Mesothelial cell of epicardium (in vitro differentiated cells): Measurements from ENCODE around the gene NTN4. TPM values are rescaled to one million over a fixed set of nuclear protein-coding genes. Genes with fewer than 3 reads are reported as not detected.

Source experiments
- DNase-seq, 2 experiments: peaks; one replicate each; pipeline ENCODE4 v3.0.0; 2021; ENCODE audit warnings: low spot score in 2 of 2; ENCODE audit not compliant: unreplicated experiment in 2 of 2
- H3K27ac Mint-ChIP-seq: 2 replicates; pipeline ENCODE4 v1.8.0; 2021; ENCODE audit warnings: mixed read lengths
- H3K27me3 Mint-ChIP-seq: 2 replicates; pipeline ENCODE4 v1.8.0; 2021; ENCODE audit warnings: low read depth, mixed read lengths
- H3K36me3 Mint-ChIP-seq: 2 replicates; pipeline ENCODE4 v1.8.0; 2021; ENCODE audit warnings: mixed read lengths
- H3K4me1 Mint-ChIP-seq: 2 replicates; pipeline ENCODE4 v1.8.0; 2021; ENCODE audit warnings: mixed read lengths
- H3K4me3 Mint-ChIP-seq: 2 replicates; pipeline ENCODE4 v1.8.0; 2021; ENCODE audit warnings: mild to moderate bottlenecking, moderate library complexity, mixed read lengths
- H3K9me3 Mint-ChIP-seq: 2 replicates; pipeline ENCODE4 v1.8.0; 2021; ENCODE audit warnings: mixed read lengths
- CTCF ChIP-seq: fragments of 200-600 bp; sonication (generic); IDR thresholded peaks from one replicate; pipeline ENCODE4 v1.5.0; 2021; ENCODE audit warnings: antibody characterized with exemption; ENCODE audit not compliant: unreplicated experiment
- total RNA-seq: library from RNA; stranded (reverse); gene quantifications from 3 replicates; pipeline ENCODE4 v1.2.1, GENCODE V29; 2021

The NTN4 gene
- total RNA-seq, 1 donor from 2014 or later: 6.0 TPM

DNA sequence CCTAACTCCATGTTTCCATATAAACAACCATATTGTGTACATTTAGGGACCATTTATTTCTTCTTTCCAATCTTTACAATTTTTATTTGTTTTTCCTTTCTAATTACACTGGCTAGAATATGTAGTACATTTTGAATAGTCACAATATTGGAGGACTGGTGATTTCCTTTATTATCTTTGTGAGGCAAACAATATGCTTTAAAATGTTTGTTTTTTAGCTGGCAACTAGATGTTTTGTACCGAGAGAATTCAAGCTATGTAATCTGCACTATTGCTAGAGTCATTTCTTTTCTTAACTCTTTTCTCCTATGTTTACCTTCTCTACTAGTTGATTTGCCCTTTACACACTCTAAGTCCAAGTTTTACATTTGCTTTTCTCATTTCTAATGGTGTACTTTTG is 13.3 kb upstream of the NTN4 start:
- no peak for DNase-seq
- H3K4me1 Mint-ChIP-seq: no peaks in the 10 kb centered on the region
- no peak overlapping the region for H3K27ac Mint-ChIP-seq
- no peak for TF ChIP-seq CTCF
- peaks cover 9% of the 10 kb centered on the region for H3K9me3 Mint-ChIP-seq
- H3K4me3 Mint-ChIP-seq: no peak overlapping the region
- no peaks in the 10 kb centered on the region for H3K27me3 Mint-ChIP-seq
- H3K36me3 Mint-ChIP-seq: no peaks in the 10 kb centered on the region

- TF ChIP-seq CTCF: no peak
- Mint-ChIP-seq H3K36me3 (no peaks in the 10 kb centered on the region), H3K9me3 (peaks cover 5% of the 10 kb centered on the region), H3K4me3 (no peak overlapping the region), H3K27me3 (no peaks in the 10 kb centered on the region), H3K27ac (no peak overlapping the region), H3K4me1 (no peaks in the 10 kb centered on the region)
- no peak for DNase-seq
Measured at GRCh38 chr12:95802482-95803270, 12.1 kb upstream of the NTN4 start.

DNA sequence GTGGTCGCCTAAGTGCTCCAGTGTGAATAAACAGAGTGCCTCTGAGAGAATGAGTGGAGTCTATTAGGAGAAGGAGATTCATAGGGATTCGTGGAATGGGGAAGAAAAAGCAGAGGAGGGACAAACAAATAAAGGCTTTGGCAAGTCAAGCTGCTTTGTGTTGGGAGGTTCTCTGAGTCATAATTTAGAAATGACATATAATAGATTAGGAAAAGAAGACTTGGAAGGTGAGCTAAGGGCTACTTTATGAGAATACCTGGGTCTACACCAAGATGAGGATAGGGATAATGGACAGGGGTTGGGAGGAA is 6.4 kb upstream of the NTN4 start:
- H3K4me1 Mint-ChIP-seq: peaks cover 2% of the 10 kb centered on the region
- no peak overlapping the region for H3K27ac Mint-ChIP-seq
- no peaks in the 10 kb centered on the region for H3K9me3 Mint-ChIP-seq
- peaks cover 28% of the 10 kb centered on the region for H3K27me3 Mint-ChIP-seq
- no peaks in the 10 kb centered on the region for H3K36me3 Mint-ChIP-seq
- TF ChIP-seq CTCF: no peak
- H3K4me3 Mint-ChIP-seq: no peak overlapping the region
- DNase-seq: no peak

DNA sequence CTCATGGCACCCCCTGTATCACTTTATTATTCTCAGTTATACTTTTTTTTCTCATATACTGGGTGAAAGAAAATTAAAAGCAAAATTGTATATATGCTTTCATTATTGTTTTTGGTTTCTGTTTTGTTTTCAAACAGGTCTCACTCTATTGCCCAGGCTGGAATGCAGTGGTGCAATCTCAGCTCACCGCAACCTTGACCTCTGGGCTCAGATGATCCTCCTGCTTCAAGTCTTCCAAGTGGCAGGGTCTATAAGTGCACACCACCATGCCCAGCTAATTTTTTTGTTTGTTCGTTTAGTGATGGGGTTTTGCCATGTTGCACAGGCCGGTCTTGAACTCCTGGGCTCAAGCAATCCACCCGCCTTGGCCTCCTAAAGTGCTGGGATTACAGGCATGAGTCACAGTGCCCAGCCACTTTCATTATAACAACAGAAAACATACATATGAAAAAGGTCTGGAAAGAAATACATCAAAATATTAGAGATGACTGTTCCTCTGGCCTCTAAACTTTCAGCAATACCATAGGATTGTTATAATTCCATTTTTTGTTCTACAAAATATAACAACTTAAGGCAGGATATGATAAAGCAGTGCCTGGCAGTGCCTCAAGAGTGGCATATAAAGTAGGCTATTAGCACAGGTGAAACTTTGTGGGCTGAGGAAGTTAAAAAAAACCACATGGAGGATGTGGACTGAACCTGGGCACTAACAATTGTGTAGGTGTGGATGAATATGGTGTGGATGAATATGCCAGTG is 5.8 kb upstream of the NTN4 start:
- H3K4me3 Mint-ChIP-seq: no peak overlapping the region
- no peak for TF ChIP-seq CTCF
- peaks cover 33% of the 10 kb centered on the region for H3K27me3 Mint-ChIP-seq
- no peaks in the 10 kb centered on the region for H3K9me3 Mint-ChIP-seq
- H3K36me3 Mint-ChIP-seq: no peaks in the 10 kb centered on the region
- H3K4me1 Mint-ChIP-seq: peaks cover 4% of the 10 kb centered on the region
- DNase-seq: no peak
- no peak overlapping the region for H3K27ac Mint-ChIP-seq

- Mint-ChIP-seq H3K4me3 (peak overlapping the region; percentile 82), H3K36me3 (no peaks in the 10 kb centered on the region), H3K4me1 (peaks cover 27% of the 10 kb centered on the region), H3K27me3 (peaks cover 63% of the 10 kb centered on the region), H3K9me3 (no peaks in the 10 kb centered on the region), H3K27ac (no peak overlapping the region)
- no peak for TF ChIP-seq CTCF
- peak; percentile 20 to 46 for DNase-seq
Measured at GRCh38 chr12:95790917-95791849, 619 bp upstream of the NTN4 start.
